A549 (cell line): ENCODE data around the gene NXPH3. TPM values are rescaled to one million over a fixed set of nuclear protein-coding genes. Genes with fewer than 3 reads are reported as not detected.

ENCODE experiments used
- ATAC-seq, 2 experiments: fragments of 200-7000 bp in 1 of 2; fragments of >200 bp in 1 of 2; cut with Nextera tagmentation in 1 of 2; cut with Tn5 transposase in 1 of 2; 3 replicates each; pipeline versions ENCODE4 v1.8.0 to v1.9.1; 2018 to 2020; ENCODE audit warnings: mild to moderate bottlenecking in 1 of 2, moderate library complexity in 1 of 2
- CTCF ChIA-PET: fragments of 300-600 bp; sonication (Branson Sonifier 250); formaldehyde crosslinking; extraction: SDS; loops from one replicate; lab custom pipeline; 2021; ENCODE audit warnings: antibody characterized with exemption, inconsistent platforms; lab: Yijun Ruan, JAX
- POLR2A ChIA-PET: fragments of 350-600 bp; formaldehyde crosslinking; extraction: SDS; loops from one replicate; lab custom pipeline; 2021; ENCODE audit warnings: antibody characterized with exemption, inconsistent platforms; lab: Yijun Ruan, JAX
- DNase-seq, 2 experiments: peaks; one replicate each; pipeline versions ENCODE4 v3.0.0 to v3.0.0-alpha.2; 2011 to 2016; ENCODE audit warnings: low read depth in 1 of 2, low spot score in 1 of 2
- FAIRE-seq: peaks from 2 replicates; lab custom pipeline; 2011; peaks lifted over from hg19 to GRCh38; lab: Jason Lieb, UNC
- H3K27ac ChIP-seq, 2 experiments: fragments of >200 bp; sonication (Bioruptor Twin); formaldehyde crosslinking; 3 replicates each; pipeline ENCODE4 v1.5.1; 2016 to 2017
- H3K4me1 ChIP-seq: fragments of >200 bp; sonication (Bioruptor Twin); formaldehyde crosslinking; 3 replicates; pipeline ENCODE4 v1.6.1; 2016
- H3K4me2 ChIP-seq: fragments of >200 bp; sonication (Bioruptor Twin); formaldehyde crosslinking; 3 replicates; pipeline ENCODE4 v1.6.1; 2016
- H3K4me3 ChIP-seq: fragments of >200 bp; sonication (Bioruptor Twin); formaldehyde crosslinking; 3 replicates; pipeline ENCODE4 v1.5.1; 2016
- H3K9me3 ChIP-seq: fragments of >200 bp; sonication (Bioruptor Twin); formaldehyde crosslinking; 3 replicates; pipeline ENCODE4 v1.6.1; 2016
- BHLHE40 ChIP-seq: IDR thresholded peaks from 2 replicates; pipeline ENCODE4 v1.6.1; 2012; ENCODE audit warnings: low read depth, low read length, inconsistent platforms
- CBX2 ChIP-seq: fragments of 200-600 bp; sonication (generic); IDR thresholded peaks from 2 replicates; pipeline ENCODE4 v1.6.1; 2016; ENCODE audit warnings: low read depth, mild to moderate bottlenecking, borderline replicate concordance
- CBX8 ChIP-seq: fragments of 200-600 bp; sonication (generic); IDR thresholded peaks from 2 replicates; pipeline ENCODE4 v1.6.1; 2016
- CEBPB ChIP-seq, 2 experiments: fragments of >200 bp in 1 of 2; sonication (Bioruptor Twin) in 1 of 2; formaldehyde crosslinking in 1 of 2; IDR thresholded peaks; 2 replicates each; pipeline ENCODE4 v1.6.1; 2012 to 2016
- CTCF ChIP-seq: fragments of >200 bp; sonication (Bioruptor Twin); formaldehyde crosslinking; IDR thresholded peaks from 3 replicates; pipeline ENCODE4 v1.5.1; 2016
- EHMT2 ChIP-seq: fragments of 200-600 bp; sonication (generic); IDR thresholded peaks from 2 replicates; pipeline ENCODE4 v1.6.1; 2016; ENCODE audit warnings: antibody characterized with exemption, low read depth, mild to moderate bottlenecking, moderate library complexity
- ELK1 ChIP-seq: fragments of 150-350 bp; IDR thresholded peaks from 2 replicates; pipeline ENCODE4 v1.6.1; 2014; ENCODE audit warnings: low read depth, mild to moderate bottlenecking, low read length
- EP300 ChIP-seq, 2 experiments: fragments of >200 bp; sonication (Bioruptor Twin); formaldehyde crosslinking; IDR thresholded peaks; 2 replicates in 1 of 2; 3 replicates in 1 of 2; pipeline ENCODE4 v1.6.1; 2016 to 2017
- ESRRA ChIP-seq: fragments of 150-350 bp; IDR thresholded peaks from 2 replicates; pipeline ENCODE4 v1.6.1; 2014; ENCODE audit warnings: mild to moderate bottlenecking, low read length, borderline replicate concordance
- FOSL2 ChIP-seq, 2 experiments: fragments of 450-650 bp in 1 of 2; fragments of >200 bp in 1 of 2; sonication (Bioruptor Twin) in 1 of 2; formaldehyde crosslinking; IDR thresholded peaks; 2 replicates each; pipeline versions ENCODE4 v1.5.0 to v1.6.1; 2016 to 2020; ENCODE audit warnings: mild to moderate bottlenecking in 1 of 2, moderate library complexity in 1 of 2
- FOXS1 ChIP-seq: fragments of 250-450 bp; sonication (Bioruptor Pico); IDR thresholded peaks from 2 replicates; pipeline ENCODE4 v1.5.0; 2020; ENCODE audit warnings: mild to moderate bottlenecking, moderate library complexity
- HOXA7 ChIP-seq: fragments of 250-450 bp; sonication (Bioruptor Pico); IDR thresholded peaks from 2 replicates; pipeline ENCODE4 v1.5.0; 2020; ENCODE audit warnings: mild to moderate bottlenecking, moderate library complexity
- HOXB13 ChIP-seq: fragments of 250-450 bp; sonication (Bioruptor Pico); IDR thresholded peaks from 2 replicates; pipeline ENCODE4 v1.5.0; 2020; ENCODE audit warnings: low read depth, mild to moderate bottlenecking, moderate library complexity
- NR3C1 ChIP-seq: fragments of >200 bp; sonication (Bioruptor Twin); formaldehyde crosslinking; IDR thresholded peaks from 3 replicates; pipeline ENCODE4 v1.6.1; 2017
- POLR2A ChIP-seq: IDR thresholded peaks from 2 replicates; pipeline ENCODE4 v1.6.1; 2012; ENCODE audit warnings: mild to moderate bottlenecking, low read length
- POLR2AphosphoS2 ChIP-seq: conservative IDR thresholded peaks from 2 replicates; pipeline ENCODE4 v1.6.1; 2012; ENCODE audit warnings: low read length, improper control_type of control experiment, inconsistent platforms
- RAD21 ChIP-seq, 2 experiments: fragments of >200 bp in 1 of 2; sonication (Bioruptor Twin) in 1 of 2; formaldehyde crosslinking in 1 of 2; IDR thresholded peaks in 1 of 2; conservative IDR thresholded peaks in 1 of 2; 2 replicates in 1 of 2; 3 replicates in 1 of 2; pipeline ENCODE4 v1.6.1; 2012 to 2018; ENCODE audit warnings: inconsistent platforms in 1 of 2
- SMC3 ChIP-seq: fragments of >200 bp; sonication (Bioruptor Twin); formaldehyde crosslinking; IDR thresholded peaks from 3 replicates; pipeline ENCODE4 v1.6.1; 2018; ENCODE audit warnings: inconsistent platforms
- ZSCAN20 ChIP-seq: fragments of 250-450 bp; sonication (Bioruptor Pico); IDR thresholded peaks from 2 replicates; pipeline ENCODE4 v1.8.0; 2022; ENCODE audit warnings: mild to moderate bottlenecking, moderate library complexity
- WGBS: methylation state at CpG from one replicate; pipeline ENCODE4 v1.1.6; 2017; ENCODE audit errors: missing lambda C conversion rate; 5-methylcytosine and 5-hydroxymethylcytosine counted together
- polyA plus RNA-seq, 4 experiments: library from polyadenylated mRNA; depleted of rRNA in 3 of 4; stranded (reverse); fragments of >200 nt; fragmentation: RNase III in 1 of 4; extraction: RNeasy Plus Mini Kit Qiagen cat#74134 plus additional on column Dnase treatment in 1 of 4; gene quantifications; 2 replicates in 3 of 4; 3 replicates in 1 of 4; pipeline ENCODE4 v1.2.3, GENCODE V29; 2011 to 2017
- TF ChIP-seq, protein P1 (sequence below): IDR thresholded peaks from 2 replicates; pipeline ENCODE4 v1.6.1; 2012; ENCODE audit warnings: low read depth, borderline replicate concordance

The NXPH3 gene
- polyA plus RNA-seq, 2 of the 4 experiments (the other 2 are of a cell fraction): 0.12 to 0.30 TPM

- no peak for TF ChIP-seq CTCF
Observed at GRCh38 chr17:49612726-49613125, 37.1 kb downstream of the NXPH3 start (continued).

GRCh38 chr17:49613182-49613800, 37.6 kb downstream of the NXPH3 start:
- CTCF ChIA-PET: interaction anchor here (0.6 to 2.5 kb wide), 7 partner anchors 10 to 314 kb away, joined by 3 to 21 read pairs (median 4); no protein-coding TSS in a partner anchor
- 95% methylated on average over 1 of the region's 1 CpG for WGBS
- Histone ChIP-seq H3K9me3 (no peaks in the 10 kb centered on the region), H3K4me2 (no peak overlapping the region), H3K4me1 (no peaks in the 10 kb centered on the region), H3K27ac (no peak overlapping the region), H3K4me3 (no peak overlapping the region)
- ATAC-seq (no peak), DNase-seq (no peak), FAIRE-seq (no peak)
- POLR2A ChIA-PET: interaction anchor here (0.7 kb wide), 2 partner anchors 18 to 398 kb away, joined by 5 read pairs; no protein-coding TSS in a partner anchor
- TF ChIP-seq ELK1: no peak
- TF ChIP-seq, protein P1, sequence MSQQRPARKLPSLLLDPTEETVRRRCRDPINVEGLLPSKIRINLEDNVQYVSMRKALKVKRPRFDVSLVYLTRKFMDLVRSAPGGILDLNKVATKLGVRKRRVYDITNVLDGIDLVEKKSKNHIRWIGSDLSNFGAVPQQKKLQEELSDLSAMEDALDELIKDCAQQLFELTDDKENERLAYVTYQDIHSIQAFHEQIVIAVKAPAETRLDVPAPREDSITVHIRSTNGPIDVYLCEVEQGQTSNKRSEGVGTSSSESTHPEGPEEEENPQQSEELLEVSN: no peak
- no peak for TF ChIP-seq ZSCAN20
- no peak for TF ChIP-seq BHLHE40
- TF ChIP-seq FOXS1 (CRISPR knock-in tag): no peak
- TF ChIP-seq POLR2AphosphoS2: no peak
- no peak for TF ChIP-seq NR3C1
- no peak for TF ChIP-seq HOXB13 (CRISPR knock-in tag)
- no peak for TF ChIP-seq ESRRA
- TF ChIP-seq EP300 (IDR thresholded peaks at IDR 0.05): no peak
- TF ChIP-seq CBX8: no peak
- no peak for TF ChIP-seq FOSL2 (IDR thresholded peaks at IDR 0.05)
- no peak for TF ChIP-seq FOSL2 (CRISPR knock-in tag; IDR thresholded peaks at IDR 0.05)

DNA sequence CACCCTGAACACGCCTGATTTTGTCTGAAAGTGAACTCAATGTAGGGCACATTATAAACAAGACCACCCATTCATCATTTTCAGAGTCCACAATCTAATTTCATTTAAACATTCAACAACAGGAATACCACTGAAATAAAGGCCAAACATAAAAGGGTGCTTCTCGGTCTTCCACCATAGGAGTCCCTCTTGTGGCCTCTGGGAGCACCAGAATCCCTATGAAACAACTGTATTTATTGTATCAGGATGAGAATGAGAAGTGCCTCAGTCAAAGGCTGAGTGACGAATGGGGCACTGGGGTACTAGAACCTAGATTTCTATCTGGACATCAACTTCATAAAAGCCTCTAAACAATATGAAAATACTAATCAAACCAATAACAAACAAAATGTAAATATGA, 40.4 kb downstream of the NXPH3 start:
- FAIRE-seq: no peak
- Histone ChIP-seq H3K27ac (no peak overlapping the region), H3K4me1 (no peaks in the 10 kb centered on the region), H3K4me3 (no peak overlapping the region), H3K4me2 (no peak overlapping the region), H3K9me3 (no peaks in the 10 kb centered on the region)
- TF ChIP-seq CEBPB (IDR thresholded peaks at IDR 0.05) (no peak), POLR2A (no peak), HOXA7 (CRISPR knock-in tag) (no peak), SMC3 (no peak), EHMT2 (no peak), RAD21 (conservative IDR thresholded peaks at IDR 0.05 in 1 of 2, IDR thresholded peaks at IDR 0.05 in 1 of 2) (0 out of 5 replicates have a peak, but pooled peaks of 1 of the 2 experiments have one; percentile 2), CBX2 (no peak)
- TF ChIP-seq, protein P1: no peak
- DNase-seq: peak; percentile 31
- CTCF ChIA-PET: interaction anchor here (0.7 to 3.4 kb wide), 12 partner anchors 9 to 381 kb away, joined by 3 to 15 read pairs (median 4); no protein-coding TSS in a partner anchor
- POLR2A ChIA-PET: no interaction called here
- ATAC-seq: peak; percentile 66 to 76; a peak in 5 of 6 replicates
- 82% methylated on average over 3 of the region's 3 CpGs for WGBS
